DOHH2 (cell line): Measurements from ENCODE around the gene ALDH1L1.

Experiments
- H3F3A ChIP-seq: fragments of 200-600 bp; sonication (generic), shearing (Covaris generic); 2 replicates; pipeline ENCODE4 v1.6.0; 2016; ENCODE audit warnings: antibody characterized with exemption, mild to moderate bottlenecking; ENCODE audit not compliant: control insufficient read depth, insufficient read depth
- H3K27ac ChIP-seq: fragments of 200-600 bp; sonication (generic); 2 replicates; pipeline ENCODE4 v1.5.1; 2014; ENCODE audit warnings: low read depth, mild to moderate bottlenecking, low read length, moderate library complexity
- H3K27me3 ChIP-seq: fragments of 200-600 bp; sonication (generic); 2 replicates; pipeline ENCODE4 v1.6.1; 2014; ENCODE audit warnings: mild to moderate bottlenecking, low read length, mixed read lengths; ENCODE audit not compliant: control insufficient read depth
- H3K36me3 ChIP-seq: fragments of 200-600 bp; sonication (generic); 2 replicates; pipeline ENCODE4 v1.6.1; 2014; ENCODE audit warnings: mild to moderate bottlenecking, low read length, moderate library complexity, mixed read lengths; ENCODE audit not compliant: control insufficient read depth
- H3K4me1 ChIP-seq: fragments of 200-600 bp; sonication (generic); 2 replicates; pipeline ENCODE4 v1.6.1; 2014; ENCODE audit warnings: mild to moderate bottlenecking, low read length, mixed read lengths; ENCODE audit not compliant: control insufficient read depth
- H3K4me2 ChIP-seq: fragments of 200-600 bp; sonication (generic); 2 replicates; pipeline ENCODE4 v1.6.0; 2014; ENCODE audit warnings: mild to moderate bottlenecking, low read length, moderate library complexity
- H3K4me3 ChIP-seq: fragments of 200-600 bp; sonication (generic); 2 replicates; pipeline ENCODE4 v1.5.1; 2014; ENCODE audit warnings: mild to moderate bottlenecking, low read length, mixed read lengths
- H3K79me2 ChIP-seq: fragments of 200-600 bp; sonication (generic); 2 replicates; pipeline ENCODE4 v1.6.1; 2014; ENCODE audit warnings: mild to moderate bottlenecking, low read length, mixed read lengths; ENCODE audit not compliant: control insufficient read depth
- H3K9me2 ChIP-seq: fragments of 200-600 bp; sonication (generic); replicated peaks from 2 replicates; pipeline ENCODE4 v1.6.1; 2014; ENCODE audit warnings: mild to moderate bottlenecking, low read length, mixed read lengths; ENCODE audit not compliant: control insufficient read depth
- H3K9me3 ChIP-seq: fragments of 200-600 bp; sonication (generic); 2 replicates; pipeline ENCODE4 v1.6.1; 2014; ENCODE audit warnings: antibody characterized with exemption, low read length, mixed read lengths; ENCODE audit not compliant: control insufficient read depth, insufficient read depth
- H4K20me1 ChIP-seq: fragments of 200-600 bp; sonication (generic); 2 replicates; pipeline ENCODE4 v1.6.0; 2014; ENCODE audit warnings: low read depth, mild to moderate bottlenecking, antibody characterized with exemption, low read length, moderate library complexity; ENCODE audit not compliant: control insufficient read depth, insufficient read depth
- CTCF ChIP-seq: fragments of 200-600 bp; sonication (generic); IDR thresholded peaks from one replicate; pipeline ENCODE4 v1.5.1; 2014; ENCODE audit warnings: antibody characterized with exemption, mild to moderate bottlenecking, low read depth, low read length; ENCODE audit not compliant: poor library complexity, severe bottlenecking
- EZH2phosphoT487 ChIP-seq: fragments of 200-600 bp; sonication (generic); IDR thresholded peaks from 2 replicates; pipeline ENCODE4 v1.6.1; 2017; ENCODE audit warnings: borderline replicate concordance, mild to moderate bottlenecking, antibody characterized with exemption, low read length, moderate library complexity, mixed read lengths

ALDH1L1 gene

GRCh38 chr3:126166009-126166408 is 14.4 kb downstream of the ALDH1L1 start:
- no peak overlapping the region for H3K4me2 ChIP-seq
- H3K4me3 ChIP-seq = no peak overlapping the region
- no peaks in the 10 kb centered on the region for H3K4me1 ChIP-seq
- H3K27ac ChIP-seq = no peak overlapping the region
- H3K79me2 ChIP-seq = no peaks in the 10 kb centered on the region
- H3F3A ChIP-seq = no peaks in the 10 kb centered on the region
- H3K36me3 ChIP-seq = no peaks in the 10 kb centered on the region
- H3K9me3 ChIP-seq = no peaks in the 10 kb centered on the region
- H4K20me1 ChIP-seq = no peaks in the 10 kb centered on the region
- peaks cover 19% of the 10 kb centered on the region for H3K27me3 ChIP-seq
- TF ChIP-seq CTCF (no peak), EZH2phosphoT487 (no peak)
- no peaks in the 10 kb centered on the region for H3K9me2 ChIP-seq

- Histone ChIP-seq H3K4me1 (no peaks in the 10 kb centered on the region), H4K20me1 (no peaks in the 10 kb centered on the region), H3K9me3 (no peaks in the 10 kb centered on the region), H3K79me2 (no peaks in the 10 kb centered on the region), H3F3A (no peaks in the 10 kb centered on the region), H3K4me2 (no peak overlapping the region), H3K9me2 (no peaks in the 10 kb centered on the region), H3K27ac (no peak overlapping the region), H3K4me3 (no peak overlapping the region), H3K36me3 (no peaks in the 10 kb centered on the region), H3K27me3 (peaks cover 11% of the 10 kb centered on the region; the same call in 1 of the 2 replicates)
- TF ChIP-seq CTCF (no peak), EZH2phosphoT487 (no peak)
These were observed 19.1 kb downstream of the ALDH1L1 start for GRCh38 chr3:126161309-126161708.

GRCh38 chr3:126160243-126161210 is 19.9 kb downstream of the ALDH1L1 start:
- H3K9me3 ChIP-seq = no peaks in the 10 kb centered on the region
- no peaks in the 10 kb centered on the region for H3F3A ChIP-seq
- peaks cover 7% of the 10 kb centered on the region; the same call in 1 of the 2 replicates for H3K27me3 ChIP-seq
- H3K9me2 ChIP-seq = no peaks in the 10 kb centered on the region
- no peaks in the 10 kb centered on the region for H4K20me1 ChIP-seq
- no peak overlapping the region for H3K4me2 ChIP-seq
- H3K4me1 ChIP-seq = no peaks in the 10 kb centered on the region
- TF ChIP-seq EZH2phosphoT487 (no peak), CTCF (no peak)
- H3K27ac ChIP-seq = no peak overlapping the region
- H3K79me2 ChIP-seq = no peaks in the 10 kb centered on the region
- no peaks in the 10 kb centered on the region for H3K36me3 ChIP-seq
- no peak overlapping the region for H3K4me3 ChIP-seq
